Spinal cord (tissue), 10 donors: ENCODE data around the gene APBA1. TPM values are rescaled to one million over a fixed set of nuclear protein-coding genes. Genes with fewer than 3 reads are reported as not detected.

Source experiments
- DNase-seq, 6 donors: peaks; one replicate each; pipeline versions ENCODE4 v3.0.0 to v3.0.0-alpha.2; 2013 to 2015; ENCODE audit warnings: low spot score in 6 of 6, low read depth in 4 of 6
- H3K27ac ChIP-seq: one replicate; pipeline ENCODE4 v1.5.1; 2013; ENCODE audit warnings: low read depth, low read length, control low read depth
- H3K27me3 ChIP-seq: one replicate; pipeline ENCODE4 v1.6.1; 2013; ENCODE audit warnings: low read length; ENCODE audit not compliant: control insufficient read depth, insufficient read depth
- H3K36me3 ChIP-seq: one replicate; pipeline ENCODE4 v1.6.1; 2013; ENCODE audit warnings: low read length; ENCODE audit not compliant: control insufficient read depth, insufficient read depth
- H3K4me1 ChIP-seq: one replicate; pipeline ENCODE4 v1.6.1; 2013; ENCODE audit warnings: low read length; ENCODE audit not compliant: control insufficient read depth, insufficient read depth
- H3K4me3 ChIP-seq: one replicate; pipeline ENCODE4 v1.5.1; 2013; ENCODE audit warnings: low read depth, low read length, control low read depth
- H3K9me3 ChIP-seq: one replicate; pipeline ENCODE4 v1.6.1; 2013; ENCODE audit warnings: low read length; ENCODE audit not compliant: control insufficient read depth, insufficient read depth
- WGBS: methylation state at CpG from one replicate; pipeline ENCODE4 v1.1.5; 2013; ENCODE audit warnings: missing lambda C conversion rate; ENCODE audit not compliant: insufficient coverage; 5-methylcytosine and 5-hydroxymethylcytosine counted together
- polyA plus RNA-seq, 2 donors: library from polyadenylated mRNA; unstranded; fragments of 120-200 nt; gene quantifications; one replicate each; pipeline ENCODE4 v1.2.1, GENCODE V29; 2013; ENCODE audit not compliant: insufficient read length in 2 of 2
- total RNA-seq, 2 donors: library from RNA; depleted of rRNA in 1 of 2; stranded (reverse); fragments of 120-200 nt in 1 of 2; fragments of >200 nt in 1 of 2; gene quantifications; one replicate each; pipeline versions ENCODE4 v1.2.3 to v1.2.4, GENCODE V29; 2013 to 2014
- donor health status: healthy.

Gene APBA1
- total and polyA plus RNA-seq, 4 donors = 38.5 to 101 (median 84.0) TPM

- no peaks in the 10 kb centered on the region for H3K9me3 ChIP-seq
- H3K27me3 ChIP-seq = no peaks in the 10 kb centered on the region
- peak overlapping the region; percentile 83 for H3K27ac ChIP-seq
- peaks cover 19% of the 10 kb centered on the region for H3K36me3 ChIP-seq
- DNase-seq = peak in 4 of 6 donors; percentile 56 to 89 (median 77)
- WGBS = 24% methylated on average over 3 of the region's 5 CpGs
- H3K4me1 ChIP-seq = peaks cover 47% of the 10 kb centered on the region
- peak overlapping the region; percentile 7 for H3K4me3 ChIP-seq
Measured at GRCh38 chr9:69395718-69396117, 276.5 kb downstream of the APBA1 start.

GRCh38 chr9:69393425-69393824, 278.7 kb downstream of the APBA1 start:
- H3K27me3 ChIP-seq = no peaks in the 10 kb centered on the region
- no peak for DNase-seq
- H3K4me1 ChIP-seq = peaks cover 47% of the 10 kb centered on the region
- 90% methylated on average over 6 of the region's 6 CpGs for WGBS
- H3K9me3 ChIP-seq = no peaks in the 10 kb centered on the region
- H3K4me3 ChIP-seq = no peak overlapping the region
- no peak overlapping the region for H3K27ac ChIP-seq
- peaks cover 19% of the 10 kb centered on the region for H3K36me3 ChIP-seq

- Histone ChIP-seq H3K36me3 (peaks cover 19% of the 10 kb centered on the region), H3K4me1 (peaks cover 44% of the 10 kb centered on the region), H3K4me3 (no peak overlapping the region), H3K9me3 (no peaks in the 10 kb centered on the region), H3K27me3 (no peaks in the 10 kb centered on the region), H3K27ac (no peak overlapping the region)
- WGBS = 93% methylated on average over 3 of the region's 5 CpGs
- no peak for DNase-seq
Measured at GRCh38 chr9:69392826-69393225, 279.3 kb downstream of the APBA1 start.

- peak in 1 of 6 donors; percentile 56 for DNase-seq
- no peak overlapping the region for H3K27ac ChIP-seq
- 55% methylated on average over 6 of the region's 7 CpGs for WGBS
Measured at GRCh38 chr9:69391946-69392345, 280.2 kb downstream of the APBA1 start.

GRCh38 chr9:69391487-69391886, 280.7 kb downstream of the APBA1 start:
- Histone ChIP-seq H3K4me1 (peaks cover 39% of the 10 kb centered on the region), H3K36me3 (peaks cover 25% of the 10 kb centered on the region), H3K4me3 (no peak overlapping the region), H3K27me3 (no peaks in the 10 kb centered on the region), H3K27ac (no peak overlapping the region), H3K9me3 (no peaks in the 10 kb centered on the region)
- WGBS = 97% methylated on average over 11 of the region's 11 CpGs
- no peak for DNase-seq

More at GRCh38 chr9:69391946-69392345, 280.2 kb downstream of the APBA1 start:
- H3K27me3 ChIP-seq = no peaks in the 10 kb centered on the region
- no peak overlapping the region for H3K4me3 ChIP-seq
- no peaks in the 10 kb centered on the region for H3K9me3 ChIP-seq
- peaks cover 21% of the 10 kb centered on the region for H3K36me3 ChIP-seq
- peaks cover 40% of the 10 kb centered on the region for H3K4me1 ChIP-seq

- Histone ChIP-seq H3K9me3 (no peaks in the 10 kb centered on the region), H3K27ac (no peak overlapping the region), H3K4me3 (no peak overlapping the region), H3K4me1 (peaks cover 22% of the 10 kb centered on the region), H3K36me3 (peaks cover 31% of the 10 kb centered on the region), H3K27me3 (no peaks in the 10 kb centered on the region)
- 90% methylated on average over 2 of the region's 4 CpGs for WGBS
- no peak for DNase-seq
Measured at GRCh38 chr9:69389437-69389995, 282.7 kb downstream of the APBA1 start.

- H3K36me3 ChIP-seq = peaks cover 30% of the 10 kb centered on the region
- peaks cover 20% of the 10 kb centered on the region for H3K4me1 ChIP-seq
- WGBS = 100% methylated on average over 2 of the region's 3 CpGs
- no peak for DNase-seq
- no peaks in the 10 kb centered on the region for H3K9me3 ChIP-seq
- no peaks in the 10 kb centered on the region for H3K27me3 ChIP-seq
- no peak overlapping the region for H3K4me3 ChIP-seq
- no peak overlapping the region for H3K27ac ChIP-seq
Measured at GRCh38 chr9:69388596-69388995, 283.6 kb downstream of the APBA1 start.

GRCh38 chr9:69386651-69387050, 285.5 kb downstream of the APBA1 start:
- no peak for DNase-seq
- H3K9me3 ChIP-seq = no peaks in the 10 kb centered on the region
- no peak overlapping the region for H3K4me3 ChIP-seq

GRCh38 chr9:69385581-69386033, 286.6 kb downstream of the APBA1 start:
- Histone ChIP-seq H3K4me1 (no peaks in the 10 kb centered on the region), H3K27me3 (no peaks in the 10 kb centered on the region), H3K27ac (no peak overlapping the region), H3K36me3 (peaks cover 15% of the 10 kb centered on the region), H3K4me3 (no peak overlapping the region), H3K9me3 (no peaks in the 10 kb centered on the region)
- DNase-seq = no peak
- WGBS = 78% methylated on average over 1 of the region's 6 CpGs

More at GRCh38 chr9:69386651-69387050, 285.5 kb downstream of the APBA1 start:
- no peak overlapping the region for H3K27ac ChIP-seq
- 88% methylated on average over 3 of the region's 4 CpGs for WGBS
- H3K4me1 ChIP-seq = peaks cover 4% of the 10 kb centered on the region
- H3K27me3 ChIP-seq = no peaks in the 10 kb centered on the region
- H3K36me3 ChIP-seq = peaks cover 17% of the 10 kb centered on the region

- no peaks in the 10 kb centered on the region for H3K9me3 ChIP-seq
- no peaks in the 10 kb centered on the region for H3K4me1 ChIP-seq
- DNase-seq = peak in 4 of 6 donors; percentile 24 to 83 (median 64)
- H3K27me3 ChIP-seq = no peaks in the 10 kb centered on the region
- peaks cover 27% of the 10 kb centered on the region for H3K36me3 ChIP-seq
- 49% methylated on average over 3 of the region's 4 CpGs for WGBS
- peak overlapping the region; percentile 35 for H3K27ac ChIP-seq
- H3K4me3 ChIP-seq = no peak overlapping the region
Measured at GRCh38 chr9:69382135-69382534, 290.0 kb downstream of the APBA1 start.
